Activated B cell treated with CpG ODN at 0.5 μM for 24 hours (primary cell): ENCODE data around the gene PDLIM4. TPM values are rescaled to one million over a fixed set of nuclear protein-coding genes. Genes with fewer than 3 reads are reported as not detected.

ENCODE experiments used
- ATAC-seq: fragments of 200-7000 bp; cut with Tn5 transposase; one replicate; pipeline ENCODE4 v1.10.0; 2021; ENCODE audit warnings: low read depth, mild to moderate bottlenecking, moderate library complexity
- CTCF ChIA-PET: fragments of 350-600 bp; sonication (Branson Sonifier 250); formaldehyde crosslinking; loops from one replicate; lab custom pipeline; 2021; ENCODE audit warnings: antibody characterized with exemption; lab: Charles Lee
- POLR2A ChIA-PET: fragments of 350-600 bp; sonication (Branson Sonifier 250); formaldehyde crosslinking; loops from one replicate; lab custom pipeline; 2021; ENCODE audit warnings: antibody characterized with exemption; lab: Charles Lee
- DNase-seq: peaks from one replicate; pipeline ENCODE4 v3.0.0; 2022
- H3K27ac Mint-ChIP-seq: one replicate; pipeline ENCODE4 v1.8.0; 2020; ENCODE audit warnings: mixed read lengths
- H3K27me3 Mint-ChIP-seq: one replicate; pipeline ENCODE4 v1.8.0; 2021; ENCODE audit warnings: mixed read lengths
- H3K36me3 Mint-ChIP-seq: one replicate; pipeline ENCODE4 v1.8.0; 2021; ENCODE audit warnings: low read depth, mixed read lengths
- H3K4me1 Mint-ChIP-seq: one replicate; pipeline ENCODE4 v1.8.0; 2021; ENCODE audit warnings: mixed read lengths
- H3K4me3 Mint-ChIP-seq: one replicate; pipeline ENCODE4 v1.8.0; 2020; ENCODE audit warnings: mild to moderate bottlenecking, mixed read lengths
- H3K9me3 Mint-ChIP-seq: one replicate; pipeline ENCODE4 v1.8.0; 2020; ENCODE audit warnings: mixed read lengths
- CTCF ChIP-seq: fragments of 200-600 bp; IDR thresholded peaks from one replicate; pipeline ENCODE4 v1.8.0; 2022; ENCODE audit warnings: antibody characterized with exemption, mild to moderate bottlenecking
- intact Hi-C: fragments of 100-400 bp; cut with micrococcal nuclease; formaldehyde crosslinking; loops from one replicate; pipeline ENCODE4 v1.15.1; 2024
- total RNA-seq: library from RNA; stranded (reverse); gene quantifications from 2 replicates; pipeline ENCODE4 v1.2.3, GENCODE V29; 2022

Gene PDLIM4
- total RNA-seq, 1 donor from 2014 or later, result not detected

GRCh38 chr5:132218321-132218720 is 39.2 kb upstream of the PDLIM4 start:
- ChIA-PET POLR2A (no interaction called here), CTCF (no interaction called here)
- Mint-ChIP-seq H3K27me3 (no peaks in the 10 kb centered on the region), H3K4me3 (no peak overlapping the region), H3K9me3 (no peaks in the 10 kb centered on the region), H3K27ac (no peak overlapping the region), H3K36me3 (no peaks in the 10 kb centered on the region), H3K4me1 (peaks cover 11% of the 10 kb centered on the region)
- DNase-seq (no peak), ATAC-seq (no peak)
- TF ChIP-seq CTCF, result no peak
- intact Hi-C loops, result no loop called here

- intact Hi-C loops, result no loop called here
- ATAC-seq (no peak), DNase-seq (no peak)
- no peak overlapping the region for H3K27ac Mint-ChIP-seq
- no peaks in the 10 kb centered on the region for H3K27me3 Mint-ChIP-seq
- no peaks in the 10 kb centered on the region for H3K9me3 Mint-ChIP-seq
- POLR2A ChIA-PET, result no interaction called here
- no peak for TF ChIP-seq CTCF
- H3K4me1 Mint-ChIP-seq, result peaks cover 13% of the 10 kb centered on the region
- CTCF ChIA-PET, result interaction anchor here (1.5 kb wide), 1 partner anchor 29 kb away, joined by 3 read pairs; no protein-coding TSS in a partner anchor
- H3K4me3 Mint-ChIP-seq, result no peak overlapping the region
- H3K36me3 Mint-ChIP-seq, result no peaks in the 10 kb centered on the region
Measured at GRCh38 chr5:132219289-132219970, 38.1 kb upstream of the PDLIM4 start.

GRCh38 chr5:132219981-132220380 is 37.5 kb upstream of the PDLIM4 start:
- CTCF ChIA-PET, result interaction anchor here (1.5 kb wide), 1 partner anchor 30 kb away, joined by 3 read pairs; no protein-coding TSS in a partner anchor
- ATAC-seq (no peak), DNase-seq (no peak)
- Mint-ChIP-seq H3K36me3 (no peaks in the 10 kb centered on the region), H3K27ac (no peak overlapping the region), H3K9me3 (no peaks in the 10 kb centered on the region), H3K27me3 (peaks cover under 1% of the 10 kb centered on the region), H3K4me1 (peaks cover 13% of the 10 kb centered on the region), H3K4me3 (no peak overlapping the region)
- intact Hi-C loops, result no loop called here
- POLR2A ChIA-PET, result no interaction called here
- no peak for TF ChIP-seq CTCF

GRCh38 chr5:132220491-132220890 is 37.0 kb upstream of the PDLIM4 start:
- H3K27me3 Mint-ChIP-seq, result peaks cover 3% of the 10 kb centered on the region
- TF ChIP-seq CTCF, result no peak
- no peak overlapping the region for H3K4me3 Mint-ChIP-seq
- intact Hi-C loops, result no loop called here
- CTCF ChIA-PET, result interaction anchor here (1.5 kb wide), 1 partner anchor 31 kb away, joined by 3 read pairs; no protein-coding TSS in a partner anchor
- no peak overlapping the region for H3K27ac Mint-ChIP-seq
- POLR2A ChIA-PET, result interaction anchor here (0.5 kb wide), 1 partner anchor 67 kb away, joined by 3 read pairs; no protein-coding TSS in a partner anchor
- ATAC-seq, result no peak
- DNase-seq, result no peak
- no peaks in the 10 kb centered on the region for H3K36me3 Mint-ChIP-seq
- H3K4me1 Mint-ChIP-seq, result peaks cover 13% of the 10 kb centered on the region
- no peaks in the 10 kb centered on the region for H3K9me3 Mint-ChIP-seq

GRCh38 chr5:132221781-132222648 is 35.5 kb upstream of the PDLIM4 start:
- ATAC-seq (peak; percentile 15), DNase-seq (no peak)
- Mint-ChIP-seq H3K4me3 (no peak overlapping the region), H3K4me1 (peaks cover 13% of the 10 kb centered on the region), H3K36me3 (no peaks in the 10 kb centered on the region), H3K9me3 (no peaks in the 10 kb centered on the region), H3K27me3 (peaks cover 10% of the 10 kb centered on the region), H3K27ac (no peak overlapping the region)
- TF ChIP-seq CTCF, result no peak
- ChIA-PET POLR2A (no interaction called here), CTCF (interaction anchor here (0.7 to 1.1 kb wide), 2 partner anchors 17 to 632 kb away, joined by 3 read pairs; no protein-coding TSS in a partner anchor)
- intact Hi-C loops, result no loop called here
